H9 (cell line): ENCODE measurements around the gene TMEM45B. TPM values are rescaled to one million over a fixed set of nuclear protein-coding genes. Genes with fewer than 3 reads are reported as not detected.
A peak's percentile ranks its signal among the peaks of the same experiment; 100 is the strongest.

Experiments
- DNase-seq: peaks from one replicate; pipeline ENCODE4 v3.0.0-alpha.2; 2017
- H2AFZ ChIP-seq: one replicate; pipeline ENCODE4 v1.6.1; 2013; ENCODE audit warnings: mild to moderate bottlenecking, low read length, control low read depth, moderate library complexity
- H2AK5ac ChIP-seq: 2 replicates; pipeline ENCODE4 v1.6.1; 2013; ENCODE audit warnings: low read length, control low read depth, mixed read lengths; ENCODE audit not compliant: insufficient read length
- H2BK120ac ChIP-seq: one replicate; pipeline ENCODE4 v1.6.1; 2013; ENCODE audit warnings: low read depth, mild to moderate bottlenecking, low read length, control low read depth, inconsistent platforms; ENCODE audit not compliant: poor library complexity, severe bottlenecking
- H2BK12ac ChIP-seq: 2 replicates; pipeline ENCODE4 v1.6.1; 2013; ENCODE audit warnings: low read length, control low read depth, mixed read lengths, low read depth; ENCODE audit not compliant: insufficient read length
- H2BK15ac ChIP-seq: 2 replicates; pipeline ENCODE4 v1.6.1; 2013; ENCODE audit warnings: low read depth, low read length, control low read depth
- H2BK20ac ChIP-seq: one replicate; pipeline ENCODE4 v1.6.1; 2013; ENCODE audit warnings: low read depth, mild to moderate bottlenecking, low read length, control low read depth, inconsistent platforms; ENCODE audit not compliant: poor library complexity, severe bottlenecking
- H2BK5ac ChIP-seq: 2 replicates; pipeline ENCODE4 v1.6.1; 2013; ENCODE audit warnings: low read length, control low read depth, mixed read lengths; ENCODE audit not compliant: insufficient read length
- H3K14ac ChIP-seq: 2 replicates; pipeline ENCODE4 v1.6.1; 2013; ENCODE audit warnings: low read length, control low read depth; ENCODE audit not compliant: insufficient read depth
- H3K18ac ChIP-seq: 2 replicates; pipeline ENCODE4 v1.6.1; 2013; ENCODE audit warnings: low read depth, mild to moderate bottlenecking, mixed read lengths, low read length, control low read depth; ENCODE audit not compliant: insufficient read length
- H3K23ac ChIP-seq: 2 replicates; pipeline ENCODE4 v1.6.1; 2013; ENCODE audit warnings: low read length, control low read depth, mixed read lengths, low read depth; ENCODE audit not compliant: insufficient read length
- H3K23me2 ChIP-seq: 2 replicates; pipeline ENCODE4 v1.6.1; 2013; ENCODE audit warnings: low read depth, mild to moderate bottlenecking, mixed read lengths, low read length, control low read depth; ENCODE audit not compliant: insufficient read length, poor library complexity, severe bottlenecking
- H3K27ac ChIP-seq: 2 replicates; pipeline ENCODE4 v1.5.1; 2013; ENCODE audit warnings: low read length, control low read depth, mixed read lengths, low read depth; ENCODE audit not compliant: insufficient read length
- H3K27me3 ChIP-seq: 2 replicates; pipeline ENCODE4 v1.6.1; 2013; ENCODE audit warnings: low read length, control low read depth, inconsistent platforms; ENCODE audit not compliant: insufficient read depth
- H3K4ac ChIP-seq: 2 replicates; pipeline ENCODE4 v1.6.1; 2013; ENCODE audit warnings: low read depth, mild to moderate bottlenecking, control low read depth, inconsistent platforms, low read length, moderate library complexity
- H3K4me1 ChIP-seq: 2 replicates; pipeline ENCODE4 v1.6.1; 2013; ENCODE audit warnings: low read length, control low read depth, inconsistent platforms; ENCODE audit not compliant: insufficient read depth
- H3K4me2 ChIP-seq: 2 replicates; pipeline ENCODE4 v1.6.1; 2013; ENCODE audit warnings: low read length, control low read depth, mixed read lengths; ENCODE audit not compliant: insufficient read length, insufficient read depth
- H3K56ac ChIP-seq: 2 replicates; pipeline ENCODE4 v1.6.1; 2013; ENCODE audit warnings: low read depth, mild to moderate bottlenecking, mixed read lengths, low read length, control low read depth; ENCODE audit not compliant: insufficient read length
- H3K79me1 ChIP-seq: 2 replicates; pipeline ENCODE4 v1.6.1; 2013; ENCODE audit warnings: low read depth, mild to moderate bottlenecking, moderate library complexity, low read length, control low read depth, inconsistent platforms; ENCODE audit not compliant: insufficient read depth, poor library complexity, severe bottlenecking
- H3K79me2 ChIP-seq: 2 replicates; pipeline ENCODE4 v1.6.1; 2013; ENCODE audit warnings: low read length, control low read depth, inconsistent platforms; ENCODE audit not compliant: insufficient read depth
- H3K9ac ChIP-seq: 2 replicates; pipeline ENCODE4 v1.6.1; 2013; ENCODE audit warnings: low read length, control low read depth, mixed read lengths; ENCODE audit not compliant: insufficient read length; ENCODE audit errors: extremely low read depth
- H3K9me3 ChIP-seq: one replicate; pipeline ENCODE4 v1.6.1; 2013; ENCODE audit warnings: low read depth, low read length, inconsistent platforms; ENCODE audit not compliant: control insufficient read depth
- H3T11ph ChIP-seq: one replicate; pipeline ENCODE4 v1.6.1; 2013; ENCODE audit warnings: mild to moderate bottlenecking, low read length, control low read depth, inconsistent platforms
- H4K20me1 ChIP-seq: one replicate; pipeline ENCODE4 v1.6.1; 2013; ENCODE audit not compliant: control insufficient read depth, insufficient read length, insufficient read depth
- H4K5ac ChIP-seq: 2 replicates; pipeline ENCODE4 v1.6.1; 2013; ENCODE audit warnings: low read depth, mild to moderate bottlenecking, mixed read lengths, low read length, control low read depth; ENCODE audit not compliant: insufficient read length
- H4K8ac ChIP-seq: replicated peaks from 2 replicates; pipeline ENCODE4 v1.6.1; 2013; ENCODE audit warnings: low read length, control low read depth, mixed read lengths, low read depth; ENCODE audit not compliant: insufficient read length
- H4K91ac ChIP-seq: 2 replicates; pipeline ENCODE4 v1.6.1; 2013; ENCODE audit warnings: low read depth, mild to moderate bottlenecking, moderate library complexity, mixed read lengths, low read length, control low read depth; ENCODE audit not compliant: insufficient read length
- H3K27ac Mint-ChIP-seq, 3 experiments: 2 replicates in 2 of 3; 3 replicates in 1 of 3; pipeline ENCODE4 v1.8.0; 2020 to 2021; ENCODE audit warnings: mixed read lengths in 3 of 3, mild to moderate bottlenecking in 1 of 3, moderate library complexity in 1 of 3
- H3K27me3 Mint-ChIP-seq: 2 replicates; pipeline ENCODE4 v1.8.0; 2021; ENCODE audit warnings: low read depth, mild to moderate bottlenecking, moderate library complexity, mixed read lengths
- H3K36me3 Mint-ChIP-seq, 3 experiments: 2 replicates in 2 of 3; 3 replicates in 1 of 3; pipeline ENCODE4 v1.8.0; 2020 to 2021; ENCODE audit warnings: low read depth in 3 of 3, mixed read lengths in 3 of 3; ENCODE audit not compliant: insufficient read depth in 1 of 3
- H3K4me1 Mint-ChIP-seq, 2 experiments: 2 replicates each; pipeline ENCODE4 v1.8.0; 2020; ENCODE audit warnings: mixed read lengths in 2 of 2
- H3K4me3 Mint-ChIP-seq, 2 experiments: 2 replicates in 1 of 2; 3 replicates in 1 of 2; pipeline ENCODE4 v1.8.0; 2020 to 2021; ENCODE audit warnings: mild to moderate bottlenecking in 2 of 2, mixed read lengths in 2 of 2, moderate library complexity in 1 of 2
- H3K9me3 Mint-ChIP-seq, 2 experiments: 2 replicates in 1 of 2; 3 replicates in 1 of 2; pipeline ENCODE4 v1.8.0; 2020; ENCODE audit warnings: mild to moderate bottlenecking in 2 of 2, mixed read lengths in 2 of 2, moderate library complexity in 1 of 2
- WGBS: extraction: QIAGEN DNeasy Blood & Tissue Kit; methylation state at CpG from one replicate; pipeline ENCODE4 v1.1.7; 2013; ENCODE audit warnings: missing lambda C conversion rate, low lambda C conversion rate, mixed read lengths; ENCODE audit not compliant: insufficient read length; ENCODE audit errors: extremely low coverage; 5-methylcytosine and 5-hydroxymethylcytosine counted together
- total RNA-seq: library from RNA; stranded (reverse); gene quantifications from 2 replicates; pipeline ENCODE4 v1.2.1, GENCODE V29; 2021
- TF ChIP-seq, protein P1 (sequence below): fragments of 200-600 bp; sonication (generic); conservative IDR thresholded peaks from 3 replicates; pipeline ENCODE4 v1.8.0; 2021; ENCODE audit warnings: antibody characterized with exemption, mild to moderate bottlenecking

The TMEM45B gene
- total RNA-seq, 1 experiment from 2014 or later: 0.70 TPM

DNA sequence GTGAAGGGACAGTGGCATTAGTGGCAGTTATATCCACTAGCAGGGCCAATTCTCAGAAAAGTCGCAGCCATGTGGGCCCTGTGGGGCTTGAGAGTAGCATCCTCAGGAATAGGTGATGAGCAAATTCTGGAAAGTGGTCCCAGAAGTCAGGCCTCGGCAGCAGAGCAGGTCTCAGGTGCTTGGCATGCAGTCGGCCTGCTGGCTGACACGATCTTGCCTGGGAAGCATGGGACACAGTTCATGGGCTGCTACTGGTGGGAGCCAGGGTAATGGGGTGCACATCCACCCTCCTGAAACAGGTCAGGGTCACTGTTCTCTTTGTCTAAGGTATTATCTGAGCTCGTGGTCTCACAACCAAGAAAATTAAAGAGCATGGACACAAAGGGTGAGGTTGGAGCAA is 36.8 kb upstream of the TMEM45B start:
- Histone ChIP-seq H2BK120ac (no peak overlapping the region), H3K23ac (no peak overlapping the region), H3T11ph (no peak overlapping the region), H2AFZ (no peak overlapping the region), H4K20me1 (no peaks in the 10 kb centered on the region), H3K79me1 (no peaks in the 10 kb centered on the region), H4K8ac (no peak overlapping the region), H2AK5ac (no peak overlapping the region), H4K91ac (no peak overlapping the region), H3K4me2 (no peak overlapping the region), H3K56ac (no peak overlapping the region), H3K4me1 (no peaks in the 10 kb centered on the region), H3K4ac (no peak overlapping the region), H2BK12ac (no peak overlapping the region), H3K18ac (no peak overlapping the region), H2BK5ac (no peak overlapping the region), H3K23me2 (no peaks in the 10 kb centered on the region), H4K5ac (peak overlapping the region; percentile 53), H3K9me3 (no peaks in the 10 kb centered on the region), H2BK15ac (no peak overlapping the region), H2BK20ac (no peak overlapping the region), H3K14ac (no peak overlapping the region), H3K9ac (no peak overlapping the region), H3K27ac (no peak overlapping the region), H3K79me2 (no peaks in the 10 kb centered on the region), H3K27me3 (no peaks in the 10 kb centered on the region)
- DNase-seq: no peak
- no peak overlapping the region for H3K27ac Mint-ChIP-seq
- TF ChIP-seq, protein P1, sequence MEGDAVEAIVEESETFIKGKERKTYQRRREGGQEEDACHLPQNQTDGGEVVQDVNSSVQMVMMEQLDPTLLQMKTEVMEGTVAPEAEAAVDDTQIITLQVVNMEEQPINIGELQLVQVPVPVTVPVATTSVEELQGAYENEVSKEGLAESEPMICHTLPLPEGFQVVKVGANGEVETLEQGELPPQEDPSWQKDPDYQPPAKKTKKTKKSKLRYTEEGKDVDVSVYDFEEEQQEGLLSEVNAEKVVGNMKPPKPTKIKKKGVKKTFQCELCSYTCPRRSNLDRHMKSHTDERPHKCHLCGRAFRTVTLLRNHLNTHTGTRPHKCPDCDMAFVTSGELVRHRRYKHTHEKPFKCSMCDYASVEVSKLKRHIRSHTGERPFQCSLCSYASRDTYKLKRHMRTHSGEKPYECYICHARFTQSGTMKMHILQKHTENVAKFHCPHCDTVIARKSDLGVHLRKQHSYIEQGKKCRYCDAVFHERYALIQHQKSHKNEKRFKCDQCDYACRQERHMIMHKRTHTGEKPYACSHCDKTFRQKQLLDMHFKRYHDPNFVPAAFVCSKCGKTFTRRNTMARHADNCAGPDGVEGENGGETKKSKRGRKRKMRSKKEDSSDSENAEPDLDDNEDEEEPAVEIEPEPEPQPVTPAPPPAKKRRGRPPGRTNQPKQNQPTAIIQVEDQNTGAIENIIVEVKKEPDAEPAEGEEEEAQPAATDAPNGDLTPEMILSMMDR: no peak
- no peaks in the 10 kb centered on the region for H3K36me3 Mint-ChIP-seq
- no peaks in the 10 kb centered on the region for H3K4me1 Mint-ChIP-seq
- H3K9me3 Mint-ChIP-seq: peaks cover 0 to 3% of the 10 kb centered on the region in 2 experiments; a peak in 2 of 5 replicates
- no peak overlapping the region for H3K4me3 Mint-ChIP-seq
- no peaks in the 10 kb centered on the region; the same call in 1 of the 2 replicates for H3K27me3 Mint-ChIP-seq
- no CpG with 5 or more reads among the region's 5 CpGs for WGBS
